Upper lobe of left lung (tissue), 4 donors: Measurements from ENCODE around the gene PDSS1.
"Not testable (repeated sequence)": the region's sequence is repeated elsewhere in the genome, so short reads cannot be mapped to it uniquely, and the experiment has no call there.

Source experiments
- POLR2A ChIP-seq, 4 donors: fragments of 450-650 bp; IDR thresholded peaks; one replicate each; pipeline ENCODE4 v1.5.1; 2016 to 2017; ENCODE audit warnings: antibody characterized with exemption in 4 of 4, mild to moderate bottlenecking in 2 of 4
- POLR2AphosphoS5 ChIP-seq, 2 donors: sonication (generic); formaldehyde crosslinking; IDR thresholded peaks; one replicate each; pipeline ENCODE4 v1.5.1; 2017; ENCODE audit warnings: antibody characterized with exemption in 2 of 2
- TF ChIP-seq, protein P1 (sequence below), 6 experiments: fragments of 450-650 bp in 4 of 6; fragments of 200-600 bp in 2 of 6; sonication (generic) in 2 of 6; IDR thresholded peaks; one replicate each; pipeline ENCODE4 v1.5.1; 2016 to 2019; ENCODE audit warnings: antibody characterized with exemption in 6 of 6

DNA sequence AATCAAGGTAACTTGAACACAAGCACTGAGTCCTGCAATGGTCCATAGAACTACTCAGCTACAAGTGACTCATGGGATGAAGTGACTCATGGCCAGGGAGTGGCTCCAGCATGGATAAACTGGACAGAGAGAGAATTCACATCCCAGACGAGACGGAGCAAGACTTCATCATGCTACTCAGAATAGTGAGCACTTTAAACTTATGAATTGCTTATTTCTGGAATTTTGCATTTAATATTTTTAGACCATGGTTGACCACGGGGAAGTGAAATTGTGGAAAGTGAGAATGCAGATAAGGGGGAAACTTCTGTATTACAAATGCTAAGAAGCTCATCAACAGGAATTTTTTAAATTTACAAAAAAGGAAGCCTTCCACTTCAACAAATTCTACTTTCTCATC is 15.5 kb upstream of the PDSS1 start:
- TF ChIP-seq, protein P1, sequence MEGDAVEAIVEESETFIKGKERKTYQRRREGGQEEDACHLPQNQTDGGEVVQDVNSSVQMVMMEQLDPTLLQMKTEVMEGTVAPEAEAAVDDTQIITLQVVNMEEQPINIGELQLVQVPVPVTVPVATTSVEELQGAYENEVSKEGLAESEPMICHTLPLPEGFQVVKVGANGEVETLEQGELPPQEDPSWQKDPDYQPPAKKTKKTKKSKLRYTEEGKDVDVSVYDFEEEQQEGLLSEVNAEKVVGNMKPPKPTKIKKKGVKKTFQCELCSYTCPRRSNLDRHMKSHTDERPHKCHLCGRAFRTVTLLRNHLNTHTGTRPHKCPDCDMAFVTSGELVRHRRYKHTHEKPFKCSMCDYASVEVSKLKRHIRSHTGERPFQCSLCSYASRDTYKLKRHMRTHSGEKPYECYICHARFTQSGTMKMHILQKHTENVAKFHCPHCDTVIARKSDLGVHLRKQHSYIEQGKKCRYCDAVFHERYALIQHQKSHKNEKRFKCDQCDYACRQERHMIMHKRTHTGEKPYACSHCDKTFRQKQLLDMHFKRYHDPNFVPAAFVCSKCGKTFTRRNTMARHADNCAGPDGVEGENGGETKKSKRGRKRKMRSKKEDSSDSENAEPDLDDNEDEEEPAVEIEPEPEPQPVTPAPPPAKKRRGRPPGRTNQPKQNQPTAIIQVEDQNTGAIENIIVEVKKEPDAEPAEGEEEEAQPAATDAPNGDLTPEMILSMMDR (IDR thresholded peaks at IDR 0.05), result not testable (repeated sequence)
- not testable (repeated sequence) for TF ChIP-seq POLR2A, POLR2AphosphoS5 (IDR thresholded peaks at IDR 0.05)
